H1 (cell line): ENCODE data around the gene DIPK1A. TPM values are rescaled to one million over a fixed set of nuclear protein-coding genes. Genes with fewer than 3 reads are reported as not detected.

Experiments
- CTCF ChIA-PET: fragments of 300-600 bp; sonication (Branson Sonifier 250); formaldehyde crosslinking; loops from one replicate; lab custom pipeline; 2021; ENCODE audit not compliant: partially characterized antibody; lab: Charles Lee
- POLR2A ChIA-PET: fragments of 300-600 bp; sonication (Branson Sonifier 250); formaldehyde crosslinking; loops from one replicate; lab custom pipeline; 2021; ENCODE audit warnings: inconsistent platforms; ENCODE audit not compliant: partially characterized antibody; lab: Charles Lee
- DNase-seq, 2 experiments: peaks; one replicate each; pipeline versions ENCODE4 v3.0.0 to v3.0.0-alpha.2; 2010 to 2022; ENCODE audit warnings: low spot score in 2 of 2, low read depth in 1 of 2, mixed read lengths in 1 of 2
- FAIRE-seq: peaks from 2 replicates; lab custom pipeline; 2011; peaks lifted over from hg19 to GRCh38; lab: Jason Lieb, UNC
- H2AFZ ChIP-seq: 2 replicates; pipeline ENCODE4 v1.8.1; 2012; ENCODE audit warnings: low read length, inconsistent platforms
- H2AK5ac ChIP-seq: 2 replicates; pipeline ENCODE4 v1.6.1; 2013; ENCODE audit warnings: low read depth, low read length
- H2BK120ac ChIP-seq: replicated peaks from 2 replicates; pipeline ENCODE3; 2013; ENCODE audit warnings: low read depth, low read length, inconsistent platforms
- H2BK12ac ChIP-seq: 2 replicates; pipeline ENCODE4 v1.6.1; 2013; ENCODE audit warnings: low read depth, low read length
- H2BK15ac ChIP-seq: 2 replicates; pipeline ENCODE4 v1.6.1; 2013; ENCODE audit warnings: low read length
- H2BK20ac ChIP-seq: 2 replicates; pipeline ENCODE4 v1.6.1; 2013; ENCODE audit warnings: low read length
- H2BK5ac ChIP-seq: 2 replicates; pipeline ENCODE4 v1.6.1; 2013; ENCODE audit warnings: low read depth, low read length
- H3K14ac ChIP-seq: 2 replicates; pipeline ENCODE4 v1.6.1; 2013; ENCODE audit warnings: inconsistent platforms; ENCODE audit not compliant: insufficient read length
- H3K18ac ChIP-seq: 2 replicates; pipeline ENCODE4 v1.6.1; 2013; ENCODE audit warnings: low read length; ENCODE audit errors: extremely low read depth
- H3K23ac ChIP-seq: 2 replicates; pipeline ENCODE4 v1.6.1; 2013; ENCODE audit warnings: inconsistent platforms; ENCODE audit not compliant: insufficient read length
- H3K23me2 ChIP-seq: 2 replicates; pipeline ENCODE4 v1.6.1; 2013; ENCODE audit warnings: low read depth, low read length
- H3K27ac ChIP-seq: 2 replicates; pipeline ENCODE4 v1.6.1; 2011; ENCODE audit warnings: low read depth, low read length, inconsistent platforms
- H3K27me3 ChIP-seq, 4 experiments: replicated peaks in 1 of 4; 1 replicate in 1 of 4; 2 replicates in 3 of 4; pipeline versions ENCODE4 v1.6.1 to v1.8.1; 2011 to 2013; ENCODE audit warnings: low read length in 3 of 4, mild to moderate bottlenecking in 3 of 4, inconsistent platforms in 2 of 4, mixed read lengths in 2 of 4, moderate library complexity in 1 of 4; ENCODE audit not compliant: control insufficient read depth in 3 of 4, insufficient read depth in 3 of 4; ENCODE audit errors: extremely low read depth in 1 of 4
- H3K36me3 ChIP-seq, 4 experiments: 2 replicates each; pipeline versions ENCODE4 v1.6.1 to v1.8.1; 2011 to 2013; ENCODE audit warnings: mild to moderate bottlenecking in 4 of 4, low read length in 3 of 4, moderate library complexity in 2 of 4, control low read depth in 1 of 4, inconsistent platforms in 1 of 4; ENCODE audit not compliant: insufficient read depth in 4 of 4, control insufficient read depth in 2 of 4
- H3K4ac ChIP-seq: replicated peaks from 2 replicates; pipeline ENCODE3; 2013; ENCODE audit warnings: low read length, low read depth, mixed read lengths, inconsistent platforms; ENCODE audit not compliant: insufficient read length
- H3K4me1 ChIP-seq, 4 experiments: replicated peaks in 1 of 4; 1 replicate in 1 of 4; 2 replicates in 3 of 4; pipeline versions ENCODE4 v1.6.1 to v1.8.1; 2011 to 2013; ENCODE audit warnings: low read length in 3 of 4, inconsistent platforms in 2 of 4, mixed read lengths in 1 of 4; ENCODE audit not compliant: insufficient read depth in 4 of 4, control insufficient read depth in 3 of 4
- H3K4me2 ChIP-seq, 2 experiments: 2 replicates each; pipeline versions ENCODE4 v1.6.1 to v1.8.1; 2011 to 2013; ENCODE audit warnings: low read depth in 2 of 2, low read length in 2 of 2, control low read depth in 1 of 2, inconsistent platforms in 1 of 2, mild to moderate bottlenecking in 1 of 2; ENCODE audit not compliant: insufficient read depth in 1 of 2
- H3K4me3 ChIP-seq, 4 experiments: fragments of 200-600, 300-600 bp in 1 of 4; sonication (generic), shearing (Covaris generic), sonication (Bioruptor Twin) in 1 of 4; 2 replicates each; pipeline versions ENCODE4 v1.5.1 to v1.8.1; 2011 to 2016; ENCODE audit warnings: low read length in 4 of 4, low read depth in 3 of 4, control low read depth in 2 of 4, inconsistent platforms in 2 of 4, mild to moderate bottlenecking in 2 of 4, mixed read lengths in 1 of 4, moderate library complexity in 1 of 4; ENCODE audit not compliant: insufficient read depth in 2 of 4; ENCODE audit errors: extremely low read depth in 1 of 4
- H3K56ac ChIP-seq: replicated peaks from 2 replicates; pipeline ENCODE3; 2013; ENCODE audit warnings: low read depth, mild to moderate bottlenecking, mixed read lengths, low read length, inconsistent platforms; ENCODE audit not compliant: insufficient read length
- H3K79me1 ChIP-seq: 2 replicates; pipeline ENCODE4 v1.6.1; 2013; ENCODE audit warnings: low read depth, low read length, control low read depth
- H3K79me2 ChIP-seq, 2 experiments: 2 replicates each; pipeline versions ENCODE4 v1.6.1 to v1.8.1; 2012 to 2013; ENCODE audit warnings: low read length in 2 of 2, mild to moderate bottlenecking in 2 of 2, inconsistent platforms in 1 of 2; ENCODE audit not compliant: insufficient read depth in 2 of 2, control insufficient read depth in 1 of 2
- H3K9ac ChIP-seq, 4 experiments: replicated peaks in 1 of 4; 1 replicate in 1 of 4; 2 replicates in 3 of 4; pipeline versions ENCODE4 v1.6.1 to v1.8.1; 2011 to 2013; ENCODE audit warnings: low read depth in 3 of 4, low read length in 3 of 4, control low read depth in 2 of 4, mild to moderate bottlenecking in 2 of 4, moderate library complexity in 2 of 4, inconsistent platforms in 1 of 4; ENCODE audit errors: extremely low read depth in 1 of 4
- H3K9me3 ChIP-seq, 2 experiments: 2 replicates each; pipeline versions ENCODE4 v1.6.1 to v1.8.1; 2012 to 2013; ENCODE audit warnings: mild to moderate bottlenecking in 2 of 2, moderate library complexity in 2 of 2, control low read depth in 1 of 2, inconsistent platforms in 1 of 2, low read depth in 1 of 2, low read length in 1 of 2, mixed read lengths in 1 of 2; ENCODE audit not compliant: insufficient read depth in 2 of 2
- H4K20me1 ChIP-seq, 2 experiments: replicated peaks in 1 of 2; 2 replicates each; pipeline versions ENCODE3 to v1.8.1; 2011 to 2013; ENCODE audit warnings: inconsistent platforms in 2 of 2, low read length in 2 of 2, mild to moderate bottlenecking in 1 of 2; ENCODE audit not compliant: insufficient read depth in 2 of 2, control insufficient read depth in 1 of 2
- H4K5ac ChIP-seq: 2 replicates; pipeline ENCODE4 v1.6.1; 2013; ENCODE audit warnings: low read length, low read depth, mixed read lengths, inconsistent platforms; ENCODE audit not compliant: insufficient read length
- H4K8ac ChIP-seq: 2 replicates; pipeline ENCODE4 v1.8.0; 2013; ENCODE audit warnings: mild to moderate bottlenecking, moderate library complexity, low read length, inconsistent platforms; ENCODE audit not compliant: insufficient read depth; ENCODE audit errors: extremely low read depth
- H4K91ac ChIP-seq: replicated peaks from 2 replicates; pipeline ENCODE3; 2013; ENCODE audit warnings: low read length, mixed read lengths, inconsistent platforms; ENCODE audit not compliant: insufficient read length
- WGBS, 2 experiments: shearing (Covaris generic) in 1 of 2; methylation state at CpG; one replicate each; pipeline versions ENCODE4 v1.1.6 to v1.1.7; 2013 to 2015; ENCODE audit warnings: low lambda C conversion rate in 2 of 2, mixed read lengths in 2 of 2, inconsistent platforms in 1 of 2, low coverage in 1 of 2, missing lambda C conversion rate in 1 of 2; ENCODE audit not compliant: insufficient replicate concordance in 2 of 2, insufficient coverage in 1 of 2, insufficient read length in 1 of 2; ENCODE audit errors: extremely low coverage in 1 of 2, missing lambda C conversion rate in 1 of 2; 5-methylcytosine and 5-hydroxymethylcytosine counted together
- polyA plus RNA-seq, 7 experiments: library from polyadenylated mRNA; depleted of rRNA in 3 of 7; stranded (reverse) in 5 of 7; unstranded in 2 of 7; fragments of >200 nt in 5 of 7; fragments of 200-250 nt in 2 of 7; gene quantifications; 1 replicate in 5 of 7; 2 replicates in 1 of 7; 4 replicates in 1 of 7; pipeline versions ENCODE4 v1.2.1 to v1.2.3, GENCODE V29; 2011 to 2013; ENCODE audit warnings: missing spikeins in 2 of 7, mixed read lengths in 2 of 7
- total RNA-seq: library from RNA; stranded (reverse); fragmentation: NEBNext Ultra II Directional; extraction: Animal tissue kit (Norgen Biotek cat#: 25700); gene quantifications from 2 replicates; pipeline ENCODE4 v1.2.1, GENCODE V29; 2021

The DIPK1A gene
- total and polyA plus RNA-seq, 2 of the 8 experiments (the other 6 are each of a cell fraction or from before 2014, with no cell fraction given): 2.5 to 5.0 TPM

GRCh38 chr1:92964998-92965397, 3.7 kb upstream of the DIPK1A start:
- no peak overlapping the region for H3K18ac ChIP-seq
- no peak overlapping the region for H2BK120ac ChIP-seq
- ChIA-PET CTCF (no interaction called here), POLR2A (no interaction called here)
- H2AK5ac ChIP-seq: no peak overlapping the region
- H2BK15ac ChIP-seq: no peak overlapping the region
- no peak overlapping the region for H3K27ac ChIP-seq
- H3K4ac ChIP-seq: no peak overlapping the region
- no peaks in the 10 kb centered on the region for H3K79me2 ChIP-seq
- H3K23me2 ChIP-seq: peaks cover 11% of the 10 kb centered on the region
- no peak overlapping the region for H3K4me2 ChIP-seq
- no peak for DNase-seq
- no peak overlapping the region for H3K56ac ChIP-seq
- H2BK12ac ChIP-seq: no peak overlapping the region
- no peak overlapping the region for H2BK5ac ChIP-seq
- peaks cover 0 to 5% (median 2%) of the 10 kb centered on the region in 4 experiments; a peak in 4 of 7 replicates for H3K27me3 ChIP-seq
- H2AFZ ChIP-seq: no peak overlapping the region
- no peak overlapping the region for H4K8ac ChIP-seq
- H3K14ac ChIP-seq: no peak overlapping the region
- H3K79me1 ChIP-seq: no peaks in the 10 kb centered on the region
- no peak for FAIRE-seq
- no peak overlapping the region for H3K23ac ChIP-seq
- H4K20me1 ChIP-seq: no peaks in the 10 kb centered on the region
- H4K5ac ChIP-seq: no peak overlapping the region
- peaks cover 0 to 4% (median 1%) of the 10 kb centered on the region in 4 experiments; a peak in 4 of 7 replicates for H3K4me1 ChIP-seq
- WGBS, 2 experiments: 94% methylated on average over 3 of the region's 3 CpGs; no CpG with 5 or more reads in 1 of the 2 experiments
- no peak overlapping the region for H3K4me3 ChIP-seq
- H3K9me3 ChIP-seq: no peaks in the 10 kb centered on the region
- H4K91ac ChIP-seq: no peak overlapping the region
- H2BK20ac ChIP-seq: no peak overlapping the region
- H3K36me3 ChIP-seq: no peaks in the 10 kb centered on the region
- H3K9ac ChIP-seq: no peak overlapping the region
